SK-N-SH (cell line): Measurements from ENCODE around the gene CNNM3. TPM values are rescaled to one million over a fixed set of nuclear protein-coding genes. Genes with fewer than 3 reads are reported as not detected.

Experiments
- CTCF ChIA-PET: fragments of 300-600, 350-600 bp; formaldehyde crosslinking; extraction: SDS; loops from one replicate; lab custom pipeline; 2021; lab: Yijun Ruan, JAX
- POLR2A ChIA-PET: fragments of 350-600 bp; sonication (Branson Sonifier 250); formaldehyde crosslinking; extraction: SDS; loops from one replicate; lab custom pipeline; 2020; ENCODE audit warnings: antibody characterized with exemption, inconsistent platforms; lab: Yijun Ruan, JAX
- DNase-seq: peaks from one replicate; pipeline ENCODE4 v3.0.0; 2012
- H2AFZ ChIP-seq: fragments of 200-600 bp; sonication (generic); 2 replicates; pipeline ENCODE4 v1.8.1; 2016; ENCODE audit warnings: antibody characterized with exemption, mild to moderate bottlenecking, low read depth
- H3F3A ChIP-seq: fragments of 200-600 bp; sonication (generic); replicated peaks from 2 replicates; pipeline ENCODE3; 2016; ENCODE audit warnings: antibody characterized with exemption, mild to moderate bottlenecking; ENCODE audit not compliant: insufficient read depth
- H3K27ac ChIP-seq, 2 experiments: fragments of 200-500 bp in 1 of 2; fragments of 200-600 bp in 1 of 2; sonication (Bioruptor generic) in 1 of 2; sonication (generic), shearing (Covaris generic) in 1 of 2; 2 replicates each; pipeline versions ENCODE4 v1.5.1 to v1.6.1; 2014 to 2016; ENCODE audit warnings: low read depth in 2 of 2, inconsistent platforms in 1 of 2, low read length in 1 of 2, mild to moderate bottlenecking in 1 of 2, mixed read lengths in 1 of 2
- H3K27me3 ChIP-seq: fragments of 200-600 bp; sonication (generic), shearing (Covaris generic); 2 replicates; pipeline ENCODE4 v1.6.1; 2016; ENCODE audit warnings: mixed run types; ENCODE audit not compliant: insufficient read depth
- H3K36me3 ChIP-seq, 2 experiments: fragments of 200-500 bp in 1 of 2; fragments of 200-600 bp in 1 of 2; sonication (Bioruptor generic) in 1 of 2; sonication (generic) in 1 of 2; replicated peaks in 1 of 2; 2 replicates each; pipeline versions ENCODE3 to v1.5.1; 2014 to 2016; ENCODE audit warnings: low read length in 1 of 2, mild to moderate bottlenecking in 1 of 2; ENCODE audit not compliant: insufficient read depth in 2 of 2, control insufficient read depth in 1 of 2
- H3K4me1 ChIP-seq, 2 experiments: fragments of 200-500 bp in 1 of 2; fragments of 200-600 bp in 1 of 2; sonication (Bioruptor generic) in 1 of 2; sonication (generic), shearing (Covaris generic) in 1 of 2; 2 replicates each; pipeline versions ENCODE4 v1.5.1 to v1.6.1; 2014 to 2016; ENCODE audit warnings: low read depth in 1 of 2, low read length in 1 of 2, mixed run types in 1 of 2; ENCODE audit not compliant: insufficient read depth in 2 of 2, control insufficient read depth in 1 of 2
- H3K4me2 ChIP-seq: fragments of 200-600 bp; sonication (generic), shearing (Covaris generic); 2 replicates; pipeline ENCODE4 v1.6.1; 2017; ENCODE audit warnings: mixed run types
- H3K4me3 ChIP-seq, 2 experiments: fragments of 200-500 bp in 1 of 2; fragments of 200-600 bp in 1 of 2; sonication (Bioruptor generic) in 1 of 2; sonication (generic), shearing (Covaris generic) in 1 of 2; 2 replicates each; pipeline versions ENCODE4 v1.5.1 to v1.8.1; 2014 to 2016; ENCODE audit warnings: low read depth in 2 of 2, inconsistent platforms in 1 of 2, low read length in 1 of 2, mild to moderate bottlenecking in 1 of 2, mixed read lengths in 1 of 2, moderate library complexity in 1 of 2
- H3K79me2 ChIP-seq: fragments of 200-600 bp; sonication (generic); 2 replicates; pipeline ENCODE4 v1.8.1; 2017; ENCODE audit warnings: mild to moderate bottlenecking; ENCODE audit not compliant: insufficient read depth
- H3K9ac ChIP-seq: fragments of 200-600 bp; sonication (generic); 2 replicates; pipeline ENCODE4 v1.6.1; 2017; ENCODE audit warnings: mixed run types
- H3K9me2 ChIP-seq: fragments of 200-600 bp; sonication (generic); 2 replicates; pipeline ENCODE4 v1.6.1; 2017; ENCODE audit warnings: mixed run types
- H3K9me3 ChIP-seq: fragments of 200-600 bp; sonication (generic); 2 replicates; pipeline ENCODE4 v1.6.1; 2017; ENCODE audit warnings: mixed run types, mild to moderate bottlenecking, moderate library complexity
- H4K20me1 ChIP-seq: fragments of 200-600 bp; sonication (generic); 2 replicates; pipeline ENCODE4 v1.6.1; 2017; ENCODE audit warnings: mild to moderate bottlenecking, mixed run types; ENCODE audit not compliant: insufficient read depth
- CHD2 ChIP-seq: fragments of 150-350 bp; IDR thresholded peaks from 2 replicates; pipeline ENCODE4 v1.6.1; 2018; ENCODE audit warnings: low read length; ENCODE audit not compliant: partially characterized antibody
- EP300 ChIP-seq, 2 experiments: IDR thresholded peaks; 2 replicates each; pipeline versions ENCODE4 v1.4.0 to v1.6.1; 2012; ENCODE audit warnings: borderline replicate concordance in 1 of 2, low read depth in 1 of 2, low read length in 1 of 2
- EZH2phosphoT487 ChIP-seq: fragments of 200-600 bp; sonication (generic); IDR thresholded peaks from 2 replicates; pipeline ENCODE4 v1.6.1; 2017; ENCODE audit warnings: low read depth, mixed run types, mild to moderate bottlenecking, antibody characterized with exemption, moderate library complexity, borderline replicate concordance
- FOSL2 ChIP-seq: IDR thresholded peaks from 2 replicates; pipeline ENCODE4 v1.4.0; 2012; ENCODE audit warnings: low read depth, mild to moderate bottlenecking, moderate library complexity, borderline replicate concordance
- FOXJ3 ChIP-seq: sonication (generic); formaldehyde crosslinking; IDR thresholded peaks from 2 replicates; pipeline ENCODE4 v1.5.1; 2020; ENCODE audit warnings: mild to moderate bottlenecking, missing genetic modification reagents
- GABPA ChIP-seq: IDR thresholded peaks from 2 replicates; pipeline ENCODE4 v1.4.0; 2012; ENCODE audit warnings: low read depth, mild to moderate bottlenecking
- JUND ChIP-seq: IDR thresholded peaks from 2 replicates; pipeline ENCODE4 v1.4.0; 2012
- MEF2A ChIP-seq: IDR thresholded peaks from 2 replicates; pipeline ENCODE4 v1.4.0; 2012; ENCODE audit warnings: low read depth, borderline replicate concordance
- NFIC ChIP-seq: IDR thresholded peaks from 2 replicates; pipeline ENCODE4 v1.4.0; 2012; ENCODE audit warnings: borderline replicate concordance
- NRF1 ChIP-seq: IDR thresholded peaks from 2 replicates; pipeline ENCODE4 v1.6.1; 2012; ENCODE audit warnings: low read depth, mild to moderate bottlenecking, low read length
- PBX3 ChIP-seq: IDR thresholded peaks from 2 replicates; pipeline ENCODE4; 2012
- RAD21 ChIP-seq: IDR thresholded peaks from 2 replicates; pipeline ENCODE4 v1.6.1; 2012; ENCODE audit warnings: mild to moderate bottlenecking, low read length
- SMC3 ChIP-seq: IDR thresholded peaks from 2 replicates; pipeline ENCODE4 v1.6.1; 2012; ENCODE audit warnings: low read depth, low read length, improper control_type of control experiment
- TCF12 ChIP-seq: IDR thresholded peaks from 2 replicates; pipeline ENCODE4 v1.4.0; 2012
- USF1 ChIP-seq: IDR thresholded peaks from 2 replicates; pipeline ENCODE4 v1.4.0; 2012; ENCODE audit warnings: low read depth, borderline replicate concordance
- ZBTB33 ChIP-seq: IDR thresholded peaks from 2 replicates; pipeline ENCODE4 v1.4.0; 2012; ENCODE audit warnings: low read depth, borderline replicate concordance
- WGBS: methylation state at CpG from one replicate; pipeline ENCODE4 v1.1.6; 2017; ENCODE audit warnings: low lambda C conversion rate; 5-methylcytosine and 5-hydroxymethylcytosine counted together
- polyA plus RNA-seq, 3 experiments: library from polyadenylated mRNA; depleted of rRNA; stranded (reverse); fragments of >200 nt; gene quantifications; 2 replicates each; pipeline ENCODE4 v1.2.3, GENCODE V29; 2012
- TF ChIP-seq, protein P1 (sequence below): fragments of 150-350 bp; IDR thresholded peaks from 2 replicates; pipeline ENCODE4 v1.6.1; 2017; ENCODE audit warnings: antibody characterized with exemption, low read length, low read depth, borderline replicate concordance
- TF ChIP-seq, protein P2 (sequence below): IDR thresholded peaks from 2 replicates; pipeline ENCODE4 v1.4.0; 2012; ENCODE audit warnings: low read depth
- TF ChIP-seq, protein P3 (sequence below): fragments of 200-600 bp; sonication (generic); IDR thresholded peaks from 2 replicates; pipeline ENCODE4 v1.6.1; 2017; ENCODE audit warnings: antibody characterized with exemption, mild to moderate bottlenecking, moderate library complexity

CNNM3 gene
- polyA plus RNA-seq, 1 of the 3 experiments (the other 2 are of a cell fraction), result 14.7 TPM

- Histone ChIP-seq H3K9me2 (no peaks in the 10 kb centered on the region), H2AFZ (no peak overlapping the region), H3K27me3 (no peaks in the 10 kb centered on the region), H3K79me2 (no peaks in the 10 kb centered on the region), H3K36me3 (peaks cover 4 to 14% of the 10 kb centered on the region in 2 experiments), H4K20me1 (no peaks in the 10 kb centered on the region), H3F3A (no peaks in the 10 kb centered on the region), H3K9me3 (no peaks in the 10 kb centered on the region), H3K4me3 (no peak overlapping the region), H3K4me2 (no peak overlapping the region), H3K9ac (no peak overlapping the region), H3K27ac (no peak overlapping the region), H3K4me1 (peaks cover 0 to 5% of the 10 kb centered on the region in 2 experiments; a peak in 1 of 4 replicates)
- TF ChIP-seq NFIC (no peak), USF1 (no peak), EP300 (IDR thresholded peaks at IDR 0.05; ENCODE audit: borderline replicate concordance in 1 of 2, low read depth in 1 of 2, low read length in 1 of 2) (no peak), ZBTB33 (no peak), NRF1 (no peak), TCF12 (no peak), PBX3 (no peak)
- TF ChIP-seq, protein P1, sequence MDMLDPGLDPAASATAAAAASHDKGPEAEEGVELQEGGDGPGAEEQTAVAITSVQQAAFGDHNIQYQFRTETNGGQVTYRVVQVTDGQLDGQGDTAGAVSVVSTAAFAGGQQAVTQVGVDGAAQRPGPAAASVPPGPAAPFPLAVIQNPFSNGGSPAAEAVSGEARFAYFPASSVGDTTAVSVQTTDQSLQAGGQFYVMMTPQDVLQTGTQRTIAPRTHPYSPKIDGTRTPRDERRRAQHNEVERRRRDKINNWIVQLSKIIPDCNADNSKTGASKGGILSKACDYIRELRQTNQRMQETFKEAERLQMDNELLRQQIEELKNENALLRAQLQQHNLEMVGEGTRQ, result no peak
- ChIA-PET CTCF (interaction anchor here (1.2 to 3.0 kb wide), 2 partner anchors 11 to 104 kb away, joined by 5 to 13 read pairs; partner anchors contain the start of gene ANKRD39), POLR2A (no interaction called here)
- WGBS, result 94% methylated on average over 5 of the region's 5 CpGs
- DNase-seq, result no peak
These were observed 30.8 kb downstream of the CNNM3 start for GRCh38 chr2:96846825-96847224.

DNA sequence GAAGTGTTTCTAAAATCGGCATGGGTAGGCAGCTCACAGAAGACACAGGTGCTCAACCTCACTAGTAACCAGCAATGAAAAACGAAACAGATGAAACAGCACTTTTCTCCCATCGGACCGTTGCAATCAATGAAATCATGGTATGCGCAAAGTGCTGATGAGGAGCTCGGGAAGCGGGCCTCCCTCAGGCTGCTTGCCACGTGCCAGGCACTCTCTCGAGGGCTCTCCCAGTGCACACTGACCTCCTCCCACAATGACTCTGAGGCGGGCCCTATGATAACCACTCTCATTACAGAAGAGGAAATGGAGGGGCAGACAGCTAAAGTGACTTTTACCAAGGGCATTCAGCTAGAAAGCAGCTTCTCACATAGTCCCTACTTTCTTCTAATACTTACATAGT is 31.5 kb downstream of the CNNM3 start:
- no peak overlapping the region for H3K4me2 ChIP-seq
- H3K9me3 ChIP-seq, result no peaks in the 10 kb centered on the region
- peaks cover 4 to 14% of the 10 kb centered on the region in 2 experiments for H3K36me3 ChIP-seq
- H3K9me2 ChIP-seq, result no peaks in the 10 kb centered on the region
- DNase-seq, result no peak
- ChIA-PET POLR2A (no interaction called here), CTCF (interaction anchor here (1.2 to 3.0 kb wide), 2 partner anchors 10 to 103 kb away, joined by 5 to 13 read pairs; partner anchors contain the start of gene ANKRD39)
- 91% methylated on average over 10 of the region's 10 CpGs for WGBS
- H3K79me2 ChIP-seq, result no peaks in the 10 kb centered on the region
- no peaks in the 10 kb centered on the region for H3K27me3 ChIP-seq
- no peak overlapping the region for H3K9ac ChIP-seq
- no peaks in the 10 kb centered on the region for H3F3A ChIP-seq
- H3K4me1 ChIP-seq, result peaks cover 0 to under 1% of the 10 kb centered on the region in 2 experiments; a peak in 1 of 4 replicates
- no peak overlapping the region for H3K4me3 ChIP-seq
- H3K27ac ChIP-seq, result no peak overlapping the region
- no peaks in the 10 kb centered on the region for H4K20me1 ChIP-seq
- no peak overlapping the region for H2AFZ ChIP-seq
- TF ChIP-seq, protein P2, sequence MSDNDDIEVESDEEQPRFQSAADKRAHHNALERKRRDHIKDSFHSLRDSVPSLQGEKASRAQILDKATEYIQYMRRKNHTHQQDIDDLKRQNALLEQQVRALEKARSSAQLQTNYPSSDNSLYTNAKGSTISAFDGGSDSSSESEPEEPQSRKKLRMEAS, result no peak
- no peak for TF ChIP-seq FOXJ3
- no peak for TF ChIP-seq ZBTB33
- no peak for TF ChIP-seq EP300 (IDR thresholded peaks at IDR 0.05; ENCODE audit: borderline replicate concordance in 1 of 2, low read depth in 1 of 2, low read length in 1 of 2)
- TF ChIP-seq RAD21, result no peak
- TF ChIP-seq, protein P3, sequence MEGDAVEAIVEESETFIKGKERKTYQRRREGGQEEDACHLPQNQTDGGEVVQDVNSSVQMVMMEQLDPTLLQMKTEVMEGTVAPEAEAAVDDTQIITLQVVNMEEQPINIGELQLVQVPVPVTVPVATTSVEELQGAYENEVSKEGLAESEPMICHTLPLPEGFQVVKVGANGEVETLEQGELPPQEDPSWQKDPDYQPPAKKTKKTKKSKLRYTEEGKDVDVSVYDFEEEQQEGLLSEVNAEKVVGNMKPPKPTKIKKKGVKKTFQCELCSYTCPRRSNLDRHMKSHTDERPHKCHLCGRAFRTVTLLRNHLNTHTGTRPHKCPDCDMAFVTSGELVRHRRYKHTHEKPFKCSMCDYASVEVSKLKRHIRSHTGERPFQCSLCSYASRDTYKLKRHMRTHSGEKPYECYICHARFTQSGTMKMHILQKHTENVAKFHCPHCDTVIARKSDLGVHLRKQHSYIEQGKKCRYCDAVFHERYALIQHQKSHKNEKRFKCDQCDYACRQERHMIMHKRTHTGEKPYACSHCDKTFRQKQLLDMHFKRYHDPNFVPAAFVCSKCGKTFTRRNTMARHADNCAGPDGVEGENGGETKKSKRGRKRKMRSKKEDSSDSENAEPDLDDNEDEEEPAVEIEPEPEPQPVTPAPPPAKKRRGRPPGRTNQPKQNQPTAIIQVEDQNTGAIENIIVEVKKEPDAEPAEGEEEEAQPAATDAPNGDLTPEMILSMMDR, result no peak
- no peak for TF ChIP-seq JUND
- no peak for TF ChIP-seq MEF2A
- no peak for TF ChIP-seq FOSL2
- TF ChIP-seq EZH2phosphoT487, result no peak
- no peak for TF ChIP-seq GABPA
- no peak for TF ChIP-seq TCF12
- TF ChIP-seq SMC3, result no peak
- TF ChIP-seq CHD2, result no peak
